Left ventricle myocardium inferior (tissue), 1 donor: ENCODE measurements around the gene ALDH3A1. TPM values are rescaled to one million over a fixed set of nuclear protein-coding genes. Genes with fewer than 3 reads are reported as not detected.

Experiments
- DNase-seq: peaks from one replicate; pipeline ENCODE4 v3.0.0-alpha.2; 2020
- H3K27ac ChIP-seq: fragments of 200-600 bp; replicated peaks from 2 replicates; pipeline ENCODE4 v1.8.0; 2021
- H3K27me3 ChIP-seq: fragments of 200-600 bp; 2 replicates; pipeline ENCODE4 v1.8.0; 2021; ENCODE audit warnings: low read depth
- H3K36me3 ChIP-seq: fragments of 200-600 bp; 2 replicates; pipeline ENCODE4 v1.8.0; 2021
- H3K4me1 ChIP-seq: fragments of 200-600 bp; 2 replicates; pipeline ENCODE4 v1.8.0; 2021
- H3K4me3 ChIP-seq: fragments of 200-600 bp; 2 replicates; pipeline ENCODE4 v1.8.0; 2021; ENCODE audit warnings: mild to moderate bottlenecking, moderate library complexity
- H3K9me3 ChIP-seq: fragments of 200-600 bp; replicated peaks from 2 replicates; pipeline ENCODE4 v1.8.0; 2021
- intact Hi-C: fragments of 100-400 bp; cut with micrococcal nuclease; formaldehyde crosslinking; loops from one replicate; pipeline ENCODE4 v1.11.0; 2022
- total RNA-seq: library from RNA; stranded (reverse); fragmentation: NEBNext Ultra II Directional; extraction: Animal tissue kit (Norgen Biotek cat#: 25700); gene quantifications from one replicate; pipeline ENCODE4 v1.2.1, GENCODE V29; 2021
- TF ChIP-seq, protein P1 (sequence below): fragments of 200-600 bp; IDR thresholded peaks from 2 replicates; pipeline ENCODE4 v1.8.0; 2021; ENCODE audit warnings: antibody characterized with exemption, mild to moderate bottlenecking, borderline replicate concordance
- donor health status: DM: no; HTN: yes; CAD: no; lungs with severe emphysema.

Gene ALDH3A1
- total RNA-seq, 1 donor from 2014 or later: not detected

DNA sequence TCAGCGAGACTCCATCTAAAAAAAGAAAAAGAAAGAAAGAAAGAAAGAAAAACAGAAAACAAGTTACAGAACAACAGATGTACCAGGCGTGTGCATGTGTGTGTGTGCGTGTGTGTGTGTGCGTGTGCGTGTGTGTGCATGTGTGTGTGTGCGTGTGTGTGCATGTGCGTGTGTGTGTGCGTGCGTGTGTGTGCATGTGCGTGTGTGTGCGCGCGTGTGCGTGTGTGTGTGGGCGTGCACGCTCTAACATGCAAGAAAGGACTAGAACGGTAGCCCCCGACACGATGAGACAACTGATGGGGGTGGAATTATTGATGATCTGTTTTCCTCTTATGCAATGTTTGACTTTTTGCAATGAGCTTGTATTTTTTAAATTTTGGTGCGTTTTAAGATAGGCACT is 1.6 kb downstream of the ALDH3A1 start:
- no peak overlapping the region for H3K27ac ChIP-seq
- H3K36me3 ChIP-seq: no peaks in the 10 kb centered on the region
- DNase-seq: no peak
- H3K4me3 ChIP-seq: no peak overlapping the region
- TF ChIP-seq, protein P1, sequence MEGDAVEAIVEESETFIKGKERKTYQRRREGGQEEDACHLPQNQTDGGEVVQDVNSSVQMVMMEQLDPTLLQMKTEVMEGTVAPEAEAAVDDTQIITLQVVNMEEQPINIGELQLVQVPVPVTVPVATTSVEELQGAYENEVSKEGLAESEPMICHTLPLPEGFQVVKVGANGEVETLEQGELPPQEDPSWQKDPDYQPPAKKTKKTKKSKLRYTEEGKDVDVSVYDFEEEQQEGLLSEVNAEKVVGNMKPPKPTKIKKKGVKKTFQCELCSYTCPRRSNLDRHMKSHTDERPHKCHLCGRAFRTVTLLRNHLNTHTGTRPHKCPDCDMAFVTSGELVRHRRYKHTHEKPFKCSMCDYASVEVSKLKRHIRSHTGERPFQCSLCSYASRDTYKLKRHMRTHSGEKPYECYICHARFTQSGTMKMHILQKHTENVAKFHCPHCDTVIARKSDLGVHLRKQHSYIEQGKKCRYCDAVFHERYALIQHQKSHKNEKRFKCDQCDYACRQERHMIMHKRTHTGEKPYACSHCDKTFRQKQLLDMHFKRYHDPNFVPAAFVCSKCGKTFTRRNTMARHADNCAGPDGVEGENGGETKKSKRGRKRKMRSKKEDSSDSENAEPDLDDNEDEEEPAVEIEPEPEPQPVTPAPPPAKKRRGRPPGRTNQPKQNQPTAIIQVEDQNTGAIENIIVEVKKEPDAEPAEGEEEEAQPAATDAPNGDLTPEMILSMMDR: no peak
- peaks cover 13% of the 10 kb centered on the region for H3K27me3 ChIP-seq
- no peaks in the 10 kb centered on the region for H3K9me3 ChIP-seq
- intact Hi-C loops: no loop called here
- H3K4me1 ChIP-seq: peaks cover 14% of the 10 kb centered on the region

DNA sequence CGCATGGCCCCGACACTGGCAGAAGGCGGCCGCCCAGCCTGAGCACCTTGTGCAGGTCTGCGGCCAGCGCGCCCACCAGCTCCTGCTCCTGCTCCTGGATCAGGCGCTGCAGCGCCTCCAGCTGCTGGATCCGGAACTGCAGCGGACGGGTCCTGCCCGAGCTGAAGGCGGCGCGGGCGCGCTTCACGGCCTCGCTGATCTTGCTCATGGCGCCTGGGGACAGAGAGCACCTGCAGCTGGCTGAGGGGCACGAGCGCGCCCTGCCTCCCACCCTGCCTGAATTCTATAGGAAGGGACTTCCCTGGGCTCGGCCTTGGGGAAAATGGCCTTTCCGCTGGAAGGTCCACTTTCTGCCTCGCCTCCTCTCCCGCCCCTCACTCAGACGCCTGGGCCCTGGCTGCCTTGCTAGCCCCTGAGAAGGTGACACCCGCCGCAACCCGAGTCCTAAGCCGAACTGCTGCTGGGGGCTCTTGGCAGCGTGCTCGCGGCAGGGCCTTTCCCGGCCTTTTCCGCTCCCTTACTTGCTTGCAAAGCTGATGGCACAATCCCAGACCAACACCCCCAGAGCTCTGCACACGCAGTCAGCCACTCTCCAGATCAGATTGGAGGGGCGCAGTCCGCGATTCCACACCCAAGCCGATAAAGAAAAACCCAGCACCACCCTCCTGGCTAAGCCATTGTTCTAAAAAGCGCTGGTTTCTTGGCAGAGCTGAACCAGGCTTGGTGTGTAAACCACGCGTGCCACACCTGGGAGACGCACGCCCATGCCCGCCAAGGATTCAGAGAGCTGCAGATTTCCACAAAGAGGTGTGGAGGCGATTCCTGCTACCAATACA is 3.0 kb downstream of the ALDH3A1 start:
- H3K27ac ChIP-seq: peak overlapping the region; percentile 53
- H3K36me3 ChIP-seq: no peaks in the 10 kb centered on the region
- peak; percentile 92 for DNase-seq
- H3K4me3 ChIP-seq: peak overlapping the region; percentile 70
- intact Hi-C loops: no loop called here
- peaks cover 14% of the 10 kb centered on the region for H3K4me1 ChIP-seq
- H3K9me3 ChIP-seq: no peaks in the 10 kb centered on the region
- TF ChIP-seq, protein P1: peak; percentile 96
- peaks cover 13% of the 10 kb centered on the region for H3K27me3 ChIP-seq

DNA sequence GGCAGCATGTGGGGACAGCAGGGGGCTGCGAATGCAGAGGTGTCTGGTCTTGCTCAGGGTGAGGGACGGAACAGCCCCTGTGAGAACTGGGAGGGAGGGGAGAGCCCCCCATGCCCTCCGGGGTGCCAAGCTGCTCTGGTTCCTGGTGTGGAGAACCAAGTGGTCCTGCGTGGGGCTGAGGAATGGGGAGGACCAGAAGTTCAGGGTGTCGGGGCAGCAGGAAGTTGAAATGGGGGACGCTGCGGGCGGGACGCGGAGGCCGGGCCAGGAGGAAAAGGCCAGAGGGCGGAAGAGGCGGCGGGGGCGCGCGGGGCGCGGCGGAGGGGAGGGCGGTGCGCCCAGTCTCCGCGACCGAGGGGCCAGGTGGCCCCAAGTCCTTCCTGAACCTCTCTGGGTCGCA is 3.6 kb downstream of the ALDH3A1 start:
- TF ChIP-seq, protein P1: no peak
- no peak for DNase-seq
- peak overlapping the region; percentile 70 for H3K4me3 ChIP-seq
- H3K4me1 ChIP-seq: peaks cover 14% of the 10 kb centered on the region
- peak overlapping the region; percentile 53 for H3K27ac ChIP-seq
- H3K9me3 ChIP-seq: no peaks in the 10 kb centered on the region
- H3K27me3 ChIP-seq: peaks cover 13% of the 10 kb centered on the region
- H3K36me3 ChIP-seq: no peaks in the 10 kb centered on the region
- intact Hi-C loops: no loop called here

DNA sequence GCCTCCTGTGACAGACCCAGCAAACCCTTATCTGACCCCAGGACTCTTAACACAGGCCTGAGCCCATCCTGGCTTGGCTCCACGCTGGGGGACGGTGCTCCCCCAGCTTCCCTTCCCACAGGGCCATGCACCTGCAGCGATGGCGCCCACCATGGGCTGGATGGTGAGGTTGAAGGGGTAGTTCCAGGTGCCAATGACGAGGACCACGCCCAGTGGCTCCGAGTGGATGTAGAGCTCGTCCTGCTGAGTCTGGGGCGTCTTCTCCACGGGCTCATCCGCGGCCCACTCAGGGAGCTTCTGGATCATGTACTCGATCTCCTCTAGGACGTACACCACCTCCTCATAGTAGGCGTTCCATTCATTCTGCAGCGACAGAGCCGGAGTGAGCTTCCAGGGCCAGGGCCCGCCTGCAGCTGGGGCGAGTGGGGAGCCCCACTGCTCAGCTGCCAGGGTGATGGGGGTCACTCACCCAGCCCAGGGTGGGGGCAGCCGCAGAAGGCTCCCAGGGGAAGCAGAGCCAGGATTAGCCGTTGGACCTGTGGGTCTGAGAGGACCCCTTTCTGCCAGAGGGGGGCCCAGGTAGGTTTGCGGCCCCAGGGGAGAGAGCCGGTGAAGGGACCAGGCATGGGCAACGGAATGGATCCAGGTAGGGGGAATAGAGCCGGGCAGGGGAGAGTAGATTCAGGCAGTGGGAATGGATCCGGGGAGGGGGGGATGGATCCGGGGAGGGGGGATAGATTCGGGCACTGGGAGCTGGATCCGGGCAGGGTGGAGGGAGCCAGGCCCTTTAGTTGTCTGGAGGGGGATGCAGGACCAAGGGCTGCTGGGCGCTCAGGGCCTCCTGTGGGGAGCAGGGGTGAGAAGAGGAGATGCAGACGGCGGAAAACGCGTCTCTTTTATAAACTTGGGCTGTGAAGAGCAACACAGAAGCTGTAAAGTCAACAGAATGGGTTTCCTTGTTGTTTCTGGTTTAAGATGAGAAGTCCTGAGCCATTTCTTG is 4.7 kb downstream of the ALDH3A1 start:
- intact Hi-C loops: no loop called here
- peaks cover 5% of the 10 kb centered on the region for H3K27me3 ChIP-seq
- H3K4me3 ChIP-seq: no peak overlapping the region
- peaks cover 14% of the 10 kb centered on the region for H3K4me1 ChIP-seq
- H3K36me3 ChIP-seq: no peaks in the 10 kb centered on the region
- TF ChIP-seq, protein P1: no peak
- H3K9me3 ChIP-seq: no peaks in the 10 kb centered on the region
- no peak overlapping the region for H3K27ac ChIP-seq
- DNase-seq: no peak

DNA sequence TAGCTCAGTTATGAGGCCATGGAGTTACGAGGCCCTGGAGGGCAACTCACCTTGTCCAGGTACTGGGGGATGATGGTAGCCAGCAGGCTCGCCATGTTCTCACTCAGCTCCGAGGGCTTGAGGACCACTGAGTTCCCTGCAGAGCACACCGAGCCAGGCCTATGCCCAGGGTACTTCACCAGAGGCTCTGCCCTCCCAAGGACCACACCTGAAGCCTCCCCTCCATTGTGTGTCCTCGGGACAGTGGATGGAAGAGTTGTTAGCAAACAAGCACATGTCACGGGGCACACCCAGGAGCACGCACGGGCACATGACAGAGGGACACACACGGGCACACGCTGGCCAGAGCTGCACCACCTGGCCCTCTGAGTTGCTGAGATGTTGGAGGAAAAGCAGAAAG is 5.6 kb downstream of the ALDH3A1 start:
- intact Hi-C loops: no loop called here
- no peak for DNase-seq
- TF ChIP-seq, protein P1: no peak
- H3K27me3 ChIP-seq: no peaks in the 10 kb centered on the region
- H3K36me3 ChIP-seq: no peaks in the 10 kb centered on the region
- no peaks in the 10 kb centered on the region for H3K9me3 ChIP-seq
- no peak overlapping the region for H3K4me3 ChIP-seq
- H3K4me1 ChIP-seq: peaks cover 14% of the 10 kb centered on the region
- no peak overlapping the region for H3K27ac ChIP-seq
